HCT116 (cell line): Measurements from ENCODE around the gene FAM53A.

Source experiments
- CTCF ChIP-seq, 3 experiments: fragments of 200-600 bp in 1 of 3; sonication (generic) in 1 of 3; IDR thresholded peaks in 2 of 3; conservative IDR thresholded peaks in 1 of 3; 2 replicates each; pipeline ENCODE4 v1.5.1; 2012 to 2017; ENCODE audit warnings: low read depth in 2 of 3, low read length in 2 of 3, antibody characterized with exemption in 1 of 3, borderline replicate concordance in 1 of 3, control low read depth in 1 of 3, mild to moderate bottlenecking in 1 of 3, mixed read lengths in 1 of 3, mixed run types in 1 of 3, moderate library complexity in 1 of 3; ENCODE audit not compliant: insufficient read depth in 1 of 3
- EGR1 ChIP-seq: IDR thresholded peaks from 2 replicates; pipeline ENCODE4 v1.6.1; 2012; ENCODE audit warnings: low read depth
- EZH2 ChIP-seq: fragments of 200-600 bp; sonication (generic); IDR thresholded peaks from 2 replicates; pipeline ENCODE4 v1.6.1; 2017; ENCODE audit warnings: antibody characterized with exemption, mixed run types
- EZH2phosphoT487 ChIP-seq: fragments of 200-600 bp; IDR thresholded peaks from 2 replicates; pipeline ENCODE4 v1.6.1; 2018; ENCODE audit warnings: antibody characterized with exemption, borderline replicate concordance
- FOSL1 ChIP-seq: IDR thresholded peaks from 2 replicates; pipeline ENCODE4 v1.6.1; 2012; ENCODE audit warnings: low read depth
- MAX ChIP-seq: IDR thresholded peaks from 2 replicates; pipeline ENCODE4 v1.6.1; 2012
- POLR2A ChIP-seq: IDR thresholded peaks from 2 replicates; pipeline ENCODE4 v1.7.0; 2011; ENCODE audit warnings: borderline replicate concordance; ENCODE audit not compliant: insufficient read depth, insufficient read length; ENCODE audit errors: extremely low read depth
- POLR2AphosphoS5 ChIP-seq: IDR thresholded peaks from 2 replicates; pipeline ENCODE4 v1.6.1; 2011; ENCODE audit warnings: mild to moderate bottlenecking, low read depth, low read length, moderate library complexity
- RAD21 ChIP-seq: IDR thresholded peaks from 2 replicates; pipeline ENCODE4 v1.6.1; 2012; ENCODE audit warnings: low read depth, mild to moderate bottlenecking
- REST ChIP-seq: IDR thresholded peaks from 2 replicates; pipeline ENCODE4 v1.6.1; 2012; ENCODE audit warnings: low read depth
- SIN3A ChIP-seq: IDR thresholded peaks from 2 replicates; pipeline ENCODE4 v1.6.1; 2012; ENCODE audit warnings: low read depth
- SP1 ChIP-seq: IDR thresholded peaks from 2 replicates; pipeline ENCODE4 v1.6.1; 2012; ENCODE audit warnings: low read depth
- YY1 ChIP-seq: IDR thresholded peaks from 2 replicates; pipeline ENCODE4 v1.6.1; 2011; ENCODE audit warnings: low read length, low read depth, moderate library complexity, mild to moderate bottlenecking; ENCODE audit not compliant: insufficient replicate concordance; ENCODE audit errors: extremely low read depth
- ZNF274 ChIP-seq: fragments of 200-500 bp; sonication (Bioruptor generic); IDR thresholded peaks from 2 replicates; pipeline ENCODE4 v1.6.1; 2014; ENCODE audit warnings: mild to moderate bottlenecking, low read depth, low read length, inconsistent platforms

- no peak for TF ChIP-seq CTCF (IDR thresholded peaks at IDR 0.05 in 2 of 3, conservative IDR thresholded peaks at IDR 0.05 in 1 of 3; ENCODE audit: borderline replicate concordance in 1 of 3, insufficient read depth in 1 of 3, low read depth in 2 of 3, low read length in 2 of 3)
- no peak for TF ChIP-seq POLR2AphosphoS5
- TF ChIP-seq EZH2 = no peak
- no peak for TF ChIP-seq POLR2A
- no peak for TF ChIP-seq SIN3A
- no peak for TF ChIP-seq EGR1
- TF ChIP-seq REST = no peak
- no peak for TF ChIP-seq MAX
- no peak for TF ChIP-seq SP1
- no peak for TF ChIP-seq EZH2phosphoT487
- TF ChIP-seq RAD21 = no peak
- TF ChIP-seq FOSL1 = no peak
- no peak for TF ChIP-seq YY1
- TF ChIP-seq ZNF274 = no peak
Observed at GRCh38 chr4:1636490-1637211, 47.5 kb downstream of the FAM53A start.
